ENCODE measurements around the gene HES3.
"Not testable (repeated sequence)": the region's sequence is repeated elsewhere in the genome, so short reads cannot be mapped to it uniquely, and the experiment has no call there.

Gene HES3

GRCh38 chr1:6219641-6220040, 24.3 kb upstream of the HES3 start:
- not testable (repeated sequence) for DNase-seq (ENCODE audit: low read depth)

GRCh38 chr1:6220236-6220635, 23.7 kb upstream of the HES3 start:
- DNase-seq (ENCODE audit: low read depth), result no peak

- no peak for DNase-seq (ENCODE audit: low read depth)
These were observed 22.7 kb upstream of the HES3 start for GRCh38 chr1:6221210-6221784.

- DNase-seq (ENCODE audit: low read depth), result no peak
These were observed 21.3 kb upstream of the HES3 start for GRCh38 chr1:6222636-6223035.

- DNase-seq (ENCODE audit: low read depth), result no peak
These were observed 20.4 kb upstream of the HES3 start for GRCh38 chr1:6223617-6224016.

- no peak for DNase-seq (ENCODE audit: low read depth)
These were observed 19.3 kb upstream of the HES3 start for GRCh38 chr1:6224718-6225117.

GRCh38 chr1:6225651-6226050, 18.3 kb upstream of the HES3 start:
- DNase-seq (ENCODE audit: low read depth), result no peak

- DNase-seq (ENCODE audit: low read depth), result no peak
These were observed 10.6 kb upstream of the HES3 start for GRCh38 chr1:6233376-6233775.

- no peak for DNase-seq (ENCODE audit: low read depth)
These were observed 9.3 kb upstream of the HES3 start for GRCh38 chr1:6234502-6235295.

- DNase-seq (ENCODE audit: low read depth), result no peak
These were observed 8.7 kb upstream of the HES3 start for GRCh38 chr1:6235296-6235677.

GRCh38 chr1:6237093-6237492, 6.9 kb upstream of the HES3 start:
- no peak for DNase-seq (ENCODE audit: low read depth)

GRCh38 chr1:6239213-6239752, 4.7 kb upstream of the HES3 start:
- no peak for DNase-seq (ENCODE audit: low read depth)

- DNase-seq (ENCODE audit: low read depth), result no peak
These were observed 3.8 kb upstream of the HES3 start for GRCh38 chr1:6239950-6240768.

- no peak for DNase-seq (ENCODE audit: low read depth)
These were observed 2.7 kb upstream of the HES3 start for GRCh38 chr1:6241107-6241886.

- DNase-seq (ENCODE audit: low read depth), result no peak
These were observed 1.9 kb upstream of the HES3 start for GRCh38 chr1:6241887-6242740.

- DNase-seq (ENCODE audit: low read depth), result no peak
These were observed 735 bp upstream of the HES3 start for GRCh38 chr1:6243053-6243834.

- no peak for DNase-seq (ENCODE audit: low read depth)
These were observed 546 bp downstream of the HES3 start for GRCh38 chr1:6244401-6245049.

- DNase-seq (ENCODE audit: low read depth), result peak; percentile 84
These were observed 1.3 kb downstream of the HES3 start for GRCh38 chr1:6245086-6245868.

All from CMK (cell line).